NCI-H345 treated with DMSO at 0.1 percent for 48 hours (cell line): Measurements from ENCODE around the gene WDR27.

Experiments used
- DNase-seq: peaks from one replicate; lab custom pipeline; 2025; ENCODE audit not compliant: unreplicated experiment; lab: John Stamatoyannopoulos, UW

The WDR27 gene

DNA sequence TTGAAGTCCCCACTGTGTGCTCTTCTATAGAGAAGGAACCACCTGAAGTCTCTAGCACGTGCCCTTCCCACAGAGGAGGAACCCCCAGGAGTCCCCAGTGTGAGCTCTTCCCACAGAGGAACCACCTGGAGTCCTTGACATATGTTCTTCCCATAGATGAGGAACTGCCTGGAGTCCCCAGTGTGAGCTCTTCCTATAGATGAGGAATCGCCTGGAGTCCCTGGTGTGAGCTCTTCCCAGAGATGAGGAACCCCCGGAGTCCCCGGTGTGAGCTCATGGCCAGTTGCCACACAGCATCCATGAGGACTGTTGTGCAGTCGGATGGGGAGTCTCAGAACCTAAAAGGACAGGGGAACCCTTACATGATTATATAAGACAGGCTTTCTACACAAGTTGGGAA is 290.1 kb downstream of the WDR27 start:
- no peak for DNase-seq

DNA sequence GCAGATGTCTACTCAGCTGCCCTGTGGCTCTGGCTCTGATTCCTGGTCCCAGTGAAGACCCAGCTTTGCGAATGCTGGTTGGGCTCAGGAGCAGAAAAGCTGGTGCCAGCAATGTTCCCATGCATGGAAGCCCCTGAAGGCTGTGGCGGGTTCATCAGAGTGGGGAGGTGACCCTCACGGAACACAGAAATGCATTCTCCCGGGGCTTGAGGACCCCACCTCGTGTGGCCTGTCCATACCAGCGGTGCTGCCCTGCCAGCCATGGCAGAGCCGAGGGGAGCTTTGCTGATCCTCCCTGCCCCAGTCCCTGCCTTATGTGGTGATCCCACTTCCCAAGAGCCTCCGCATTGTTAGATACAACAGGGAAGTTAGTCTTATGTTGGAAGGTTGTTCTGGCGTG is 290.5 kb downstream of the WDR27 start:
- DNase-seq: no peak

DNA sequence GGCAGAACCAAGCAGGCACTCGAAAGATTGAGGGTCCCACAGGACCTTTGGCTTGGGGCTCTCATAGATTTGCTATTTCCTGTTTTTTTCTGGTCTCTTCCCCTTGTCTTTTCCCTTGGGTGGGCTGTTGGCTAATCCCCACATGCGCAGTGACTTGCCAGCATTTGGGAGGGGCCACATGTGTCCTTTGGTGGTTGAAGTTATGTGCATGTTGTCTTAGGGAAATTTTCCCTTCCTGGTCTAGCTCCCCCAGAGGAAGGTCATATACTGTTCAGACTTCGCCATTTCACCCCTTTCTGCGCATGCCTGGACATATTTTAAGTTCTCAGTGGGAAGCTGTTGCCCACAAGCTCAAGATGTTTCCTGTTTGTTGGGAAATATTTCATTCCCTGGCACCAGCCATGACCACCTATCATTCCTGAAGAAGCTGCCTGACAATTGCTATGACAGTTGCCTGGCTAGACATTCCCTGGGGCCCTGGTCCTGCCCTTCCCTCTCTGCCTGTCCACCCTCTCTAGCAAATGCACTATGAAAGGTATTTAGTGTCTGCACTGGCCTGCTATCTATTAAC is 292.0 kb downstream of the WDR27 start:
- DNase-seq: no peak

DNA sequence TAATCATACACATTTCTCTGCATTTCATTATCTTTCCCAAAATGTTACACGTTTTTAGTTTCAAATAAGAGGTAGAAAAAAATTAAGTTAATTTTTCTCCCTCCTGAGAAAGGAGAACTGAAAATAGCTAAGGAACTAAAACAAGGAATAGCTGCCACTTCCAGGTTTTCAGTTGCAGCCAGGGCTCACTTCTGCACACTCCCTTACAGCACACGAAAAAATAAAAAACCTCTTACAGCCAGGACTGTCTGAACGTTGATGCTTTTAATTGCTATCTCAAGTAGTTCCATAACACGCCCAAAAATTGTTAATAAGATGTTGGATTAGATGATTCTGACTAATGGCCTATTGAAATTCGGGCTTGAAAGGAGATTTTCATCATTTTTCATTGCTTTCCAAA is 294.5 kb downstream of the WDR27 start:
- no peak for DNase-seq
